Gastroesophageal sphincter (tissue), 3 donors: ENCODE results near the gene AP1S2.

Experiments used
- POLR2A ChIP-seq, 2 donors: fragments of 450-650 bp; IDR thresholded peaks; one replicate each; pipeline ENCODE4 v1.6.1; 2017; ENCODE audit warnings: antibody characterized with exemption in 2 of 2, mild to moderate bottlenecking in 2 of 2, moderate library complexity in 1 of 2
- POLR2AphosphoS5 ChIP-seq: sonication (generic); formaldehyde crosslinking; IDR thresholded peaks from one replicate; pipeline ENCODE4 v1.6.1; 2017; ENCODE audit warnings: antibody characterized with exemption
- TF ChIP-seq, protein P1 (sequence below), 4 experiments: fragments of 200-600 bp in 2 of 4; fragments of 450-650 bp in 2 of 4; sonication (generic) in 1 of 4; IDR thresholded peaks; one replicate each; pipeline ENCODE4 v1.5.1; 2017 to 2019; ENCODE audit warnings: antibody characterized with exemption in 4 of 4, mild to moderate bottlenecking in 2 of 4, moderate library complexity in 2 of 4

DNA sequence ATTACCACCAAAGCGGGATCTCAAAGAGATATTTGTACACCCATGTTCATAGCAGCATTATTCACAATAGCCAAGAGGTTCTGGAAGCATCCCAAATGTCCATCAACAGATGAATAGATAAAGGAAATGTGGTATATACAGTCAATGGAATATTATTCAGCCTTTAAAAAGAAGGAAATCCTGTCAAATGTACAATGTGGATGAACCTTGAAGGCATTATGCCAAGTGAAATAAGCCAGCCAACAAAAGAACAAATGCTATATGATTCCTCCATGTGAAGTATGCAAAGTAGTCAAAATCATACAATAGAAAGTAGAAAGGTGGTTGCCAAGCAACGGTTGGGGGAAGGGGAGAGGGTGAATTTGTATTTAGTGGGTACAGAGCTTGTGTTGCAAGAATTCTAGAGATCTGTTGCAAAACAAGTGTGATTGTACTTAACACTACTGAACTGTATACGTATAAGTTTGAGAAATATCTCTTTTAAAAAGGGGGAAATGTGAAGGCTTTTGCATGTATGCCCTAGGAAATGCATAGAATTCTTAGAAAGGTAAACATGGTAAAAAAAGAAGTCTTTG is 69.3 kb downstream of the AP1S2 start:
- TF ChIP-seq, protein P1, sequence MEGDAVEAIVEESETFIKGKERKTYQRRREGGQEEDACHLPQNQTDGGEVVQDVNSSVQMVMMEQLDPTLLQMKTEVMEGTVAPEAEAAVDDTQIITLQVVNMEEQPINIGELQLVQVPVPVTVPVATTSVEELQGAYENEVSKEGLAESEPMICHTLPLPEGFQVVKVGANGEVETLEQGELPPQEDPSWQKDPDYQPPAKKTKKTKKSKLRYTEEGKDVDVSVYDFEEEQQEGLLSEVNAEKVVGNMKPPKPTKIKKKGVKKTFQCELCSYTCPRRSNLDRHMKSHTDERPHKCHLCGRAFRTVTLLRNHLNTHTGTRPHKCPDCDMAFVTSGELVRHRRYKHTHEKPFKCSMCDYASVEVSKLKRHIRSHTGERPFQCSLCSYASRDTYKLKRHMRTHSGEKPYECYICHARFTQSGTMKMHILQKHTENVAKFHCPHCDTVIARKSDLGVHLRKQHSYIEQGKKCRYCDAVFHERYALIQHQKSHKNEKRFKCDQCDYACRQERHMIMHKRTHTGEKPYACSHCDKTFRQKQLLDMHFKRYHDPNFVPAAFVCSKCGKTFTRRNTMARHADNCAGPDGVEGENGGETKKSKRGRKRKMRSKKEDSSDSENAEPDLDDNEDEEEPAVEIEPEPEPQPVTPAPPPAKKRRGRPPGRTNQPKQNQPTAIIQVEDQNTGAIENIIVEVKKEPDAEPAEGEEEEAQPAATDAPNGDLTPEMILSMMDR (IDR thresholded peaks at IDR 0.05) = no peak
- TF ChIP-seq POLR2A (IDR thresholded peaks at IDR 0.05) (no peak), POLR2AphosphoS5 (no peak)
